Measurements from ENCODE around the gene PLEKHG7.
A peak's percentile ranks its signal among the peaks of the same experiment; 100 is the strongest.
"Not testable (repeated sequence)": the region's sequence is repeated elsewhere in the genome, so short reads cannot be mapped to it uniquely, and the experiment has no call there.

Gene PLEKHG7

GRCh38 chr12:92717202-92717601 is 14.4 kb downstream of the PLEKHG7 start:
- no peak for DNase-seq

GRCh38 chr12:92718483-92718990 is 15.7 kb downstream of the PLEKHG7 start:
- DNase-seq = no peak

- DNase-seq = no peak
Measured at GRCh38 chr12:92719674-92720073, 16.9 kb downstream of the PLEKHG7 start.

- no peak for DNase-seq
Measured at GRCh38 chr12:92721130-92721529, 18.3 kb downstream of the PLEKHG7 start.

- no peak for DNase-seq
Measured at GRCh38 chr12:92721656-92722055, 18.9 kb downstream of the PLEKHG7 start.

- DNase-seq = no peak
Measured at GRCh38 chr12:92722897-92723296, 20.1 kb downstream of the PLEKHG7 start.

GRCh38 chr12:92726850-92727249 is 24.1 kb downstream of the PLEKHG7 start:
- no peak for DNase-seq

GRCh38 chr12:92729773-92730305 is 27.1 kb downstream of the PLEKHG7 start:
- DNase-seq = no peak

GRCh38 chr12:92730758-92731157 is 28.0 kb downstream of the PLEKHG7 start:
- no peak for DNase-seq

- DNase-seq = no peak
Measured at GRCh38 chr12:92732216-92732615, 29.4 kb downstream of the PLEKHG7 start.

- no peak for DNase-seq
Measured at GRCh38 chr12:92732716-92733115, 29.9 kb downstream of the PLEKHG7 start.

- DNase-seq = no peak
Measured at GRCh38 chr12:92733181-92733580, 30.4 kb downstream of the PLEKHG7 start.

- no peak for DNase-seq
Measured at GRCh38 chr12:92733661-92734060, 30.9 kb downstream of the PLEKHG7 start.

- peak; percentile 5 to 56 (median 49) for DNase-seq
Measured at GRCh38 chr12:92735131-92735721, 32.4 kb downstream of the PLEKHG7 start.

GRCh38 chr12:92736605-92737004 is 33.8 kb downstream of the PLEKHG7 start:
- no peak for DNase-seq

GRCh38 chr12:92737855-92738850 is 35.4 kb downstream of the PLEKHG7 start:
- DNase-seq = no peak

GRCh38 chr12:92739113-92739512 is 36.3 kb downstream of the PLEKHG7 start:
- no peak for DNase-seq

GRCh38 chr12:92740411-92740810 is 37.6 kb downstream of the PLEKHG7 start:
- no peak for DNase-seq

GRCh38 chr12:92743026-92743425 is 40.2 kb downstream of the PLEKHG7 start:
- DNase-seq = no peak

GRCh38 chr12:92745856-92746550 is 43.2 kb downstream of the PLEKHG7 start:
- peak in 1 of 3 experiments; percentile 10 for DNase-seq

GRCh38 chr12:92747151-92747550 is 44.4 kb downstream of the PLEKHG7 start:
- no peak for DNase-seq

- DNase-seq = not testable (repeated sequence)
Measured at GRCh38 chr12:92749691-92750090, 46.9 kb downstream of the PLEKHG7 start.

Measured in NCI-H1417 (cell line).